Muscle of back (tissue), 11 donors: ENCODE data around the gene LRCH1. TPM values are rescaled to one million over a fixed set of nuclear protein-coding genes. Genes with fewer than 3 reads are reported as not detected.

Experiments
- DNase-seq, 3 donors: peaks; one replicate each; pipeline versions ENCODE4 v3.0.0 to v3.0.0-alpha.2; 2013
- polyA plus RNA-seq, 10 donors: library from polyadenylated mRNA; unstranded; fragments of 120-200 nt; gene quantifications; one replicate each; pipeline ENCODE4 v1.2.1, GENCODE V29; 2013; ENCODE audit not compliant: insufficient read length in 10 of 10

LRCH1 gene
- polyA plus RNA-seq, 10 donors, result 17.4 to 26.1 (median 21.4) TPM

DNA sequence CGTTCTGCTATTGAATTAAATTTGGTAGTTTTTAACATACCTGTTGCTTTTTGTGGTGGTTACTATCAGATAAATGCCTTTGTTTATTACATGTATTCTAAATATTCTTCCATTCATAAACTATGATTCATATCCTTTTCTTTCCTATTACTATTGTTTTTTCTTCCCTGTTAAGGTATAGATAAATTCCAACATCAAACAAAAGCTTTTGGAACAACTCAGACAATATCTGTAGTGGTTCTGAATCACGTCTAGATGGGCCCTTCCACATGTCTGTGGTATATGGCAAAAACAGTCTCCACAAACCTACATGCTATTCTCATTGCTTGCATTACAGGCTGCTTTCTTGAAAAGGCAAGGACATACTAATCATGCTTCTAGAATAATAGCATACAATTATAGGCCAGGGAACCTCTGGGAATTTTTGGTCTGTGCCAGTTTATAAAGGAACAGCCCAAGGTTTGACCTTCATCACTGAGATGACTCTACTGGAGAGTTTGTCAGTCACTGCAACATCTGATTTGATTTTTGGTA, 6.4 kb downstream of the LRCH1 start:
- DNase-seq, result no peak

GRCh38 chr13:46560778-46561177, 7.8 kb downstream of the LRCH1 start:
- DNase-seq, result no peak

GRCh38 chr13:46561286-46561685, 8.3 kb downstream of the LRCH1 start:
- DNase-seq, result no peak

DNA sequence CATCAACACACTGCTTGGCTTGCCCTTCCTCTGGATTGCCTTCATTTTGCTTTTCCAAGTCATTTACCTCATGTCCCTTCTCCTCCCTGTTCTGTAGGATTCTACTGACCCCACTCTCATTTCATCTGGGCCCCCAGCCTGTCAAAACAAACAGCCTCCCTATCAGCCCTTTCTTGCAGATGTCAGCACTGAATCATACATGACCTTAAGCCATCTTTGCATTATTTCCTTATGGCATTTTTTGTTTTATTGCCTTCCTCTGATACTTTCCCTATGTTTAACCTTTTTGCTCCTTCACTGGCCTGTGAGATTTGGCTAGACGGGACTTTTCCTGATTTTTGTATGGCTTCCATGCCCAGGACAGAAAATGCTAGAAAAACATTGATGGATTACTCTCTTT, 8.7 kb downstream of the LRCH1 start:
- no peak for DNase-seq

- no peak for DNase-seq
Measured at GRCh38 chr13:46562152-46562551, 9.2 kb downstream of the LRCH1 start.

- DNase-seq, result no peak
Measured at GRCh38 chr13:46562581-46562980, 9.6 kb downstream of the LRCH1 start.

DNA sequence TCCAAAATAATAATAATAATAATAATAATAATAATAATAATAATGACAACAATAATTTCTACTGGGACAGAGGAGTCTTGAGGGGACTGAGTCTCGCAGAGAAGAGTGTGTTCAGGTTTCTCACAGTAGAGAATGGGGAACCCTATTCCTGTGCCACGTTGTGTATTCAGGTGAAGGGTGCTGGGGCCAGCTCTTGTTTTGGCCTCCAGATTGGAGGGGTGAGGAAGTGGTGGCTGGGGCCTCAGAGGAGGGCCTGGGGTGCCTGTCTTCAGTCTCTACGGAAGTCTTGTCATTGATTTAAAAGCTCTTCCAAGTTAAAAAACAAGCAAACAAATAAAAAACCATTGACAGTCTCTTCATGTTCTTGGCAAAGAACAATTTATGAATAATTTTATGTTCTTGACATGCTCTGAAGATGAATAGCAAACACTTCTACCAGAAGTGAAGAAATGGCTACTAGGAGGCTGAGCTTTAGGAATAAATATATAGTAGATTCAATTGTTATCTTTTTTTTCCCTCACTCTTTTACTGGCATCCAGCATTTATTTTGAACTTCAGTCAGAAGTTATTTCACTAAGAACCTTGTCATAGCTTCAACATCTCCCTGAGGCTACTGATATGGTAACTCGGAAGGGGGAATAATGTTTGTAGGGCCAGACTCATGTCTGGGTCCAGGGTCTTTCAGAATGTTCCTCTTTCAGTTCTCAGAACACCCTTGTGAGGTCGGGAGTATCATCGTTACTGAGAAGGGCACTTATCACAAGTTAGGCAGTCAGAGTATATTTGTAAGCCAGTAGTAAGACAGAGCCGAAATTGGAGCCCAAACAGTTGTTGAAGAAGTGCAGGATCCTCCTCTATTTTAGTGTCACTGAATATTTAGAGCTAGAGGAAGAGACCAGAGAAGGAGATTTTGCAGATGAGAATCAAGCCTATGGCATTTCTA, 13.1 kb downstream of the LRCH1 start:
- DNase-seq, result no peak

DNA sequence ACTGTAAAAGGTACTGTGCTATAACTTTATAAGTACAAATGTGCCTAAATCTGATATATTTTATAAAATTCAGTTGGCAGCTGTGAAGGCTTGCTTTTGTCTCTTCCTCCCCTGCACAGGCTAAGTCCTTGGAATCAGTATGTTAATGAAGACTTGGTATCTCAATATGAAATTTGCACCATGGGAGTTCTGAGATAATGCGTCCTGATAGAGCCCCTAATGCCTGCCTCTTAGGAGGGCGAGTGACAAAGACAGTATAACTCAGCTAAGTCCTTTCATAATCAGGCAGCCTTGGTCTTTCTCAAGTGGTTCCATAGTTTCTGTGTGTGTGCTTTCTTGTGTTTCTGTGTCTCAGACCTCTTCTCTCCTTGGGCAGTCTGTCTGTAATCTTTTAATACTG, 14.7 kb downstream of the LRCH1 start:
- DNase-seq, result no peak

- DNase-seq, result peak in 1 of 3 donors; percentile 40
Measured at GRCh38 chr13:46569456-46569855, 16.5 kb downstream of the LRCH1 start.

DNA sequence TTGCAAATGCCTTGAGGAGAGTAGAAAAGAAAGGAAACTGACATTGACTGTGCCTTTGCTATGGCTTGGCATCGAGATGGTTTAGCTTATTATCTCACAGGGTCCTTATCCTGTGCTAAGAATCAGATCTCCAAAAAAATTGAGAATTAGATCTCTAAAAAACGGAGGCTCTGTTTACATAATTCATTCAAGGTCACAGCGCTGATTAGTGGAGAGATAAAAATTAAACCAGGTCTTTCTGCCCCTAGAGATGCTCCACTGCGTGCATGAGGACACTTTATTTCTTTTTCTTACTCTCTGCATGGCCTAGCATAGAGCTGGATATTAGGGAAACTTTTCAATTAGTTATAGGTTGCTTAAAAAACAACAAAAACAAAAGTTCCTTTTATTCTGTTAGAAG, 17.3 kb downstream of the LRCH1 start:
- DNase-seq, result no peak

DNA sequence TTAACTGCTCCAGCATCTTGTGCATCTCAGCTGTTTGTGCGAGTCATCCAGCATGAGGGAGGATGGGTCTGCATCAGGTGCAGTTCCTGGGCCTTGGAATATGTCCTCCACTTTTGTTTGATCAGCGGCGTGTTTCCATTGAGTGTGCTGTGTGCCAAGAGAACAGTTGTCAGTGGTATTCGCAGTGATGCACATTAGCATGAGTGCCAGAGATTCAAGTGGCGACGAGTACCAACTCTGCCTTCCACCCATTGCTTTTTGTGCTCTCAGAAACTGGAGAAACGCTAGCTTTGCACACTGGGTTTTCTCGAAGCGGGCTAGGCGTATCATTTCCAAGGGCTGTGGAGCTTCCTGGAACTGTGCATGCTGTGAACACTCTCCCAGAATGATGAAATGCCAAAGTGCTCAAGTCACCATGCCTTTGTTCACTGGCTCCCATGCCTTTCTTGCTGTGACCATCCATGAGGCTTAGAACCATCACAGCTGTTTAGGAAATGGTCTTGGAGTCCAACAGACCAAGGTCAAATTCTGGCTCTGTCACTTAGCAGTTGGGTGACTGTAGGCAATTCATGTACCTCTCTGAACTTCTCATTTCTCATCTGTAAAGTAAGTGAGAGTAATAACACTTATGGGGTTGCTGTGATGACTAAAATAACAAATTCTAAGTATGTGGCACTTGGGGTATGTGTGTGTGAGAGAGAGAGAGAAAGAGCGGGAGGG, 18.4 kb downstream of the LRCH1 start:
- peak; percentile 51 to 67 (median 63) for DNase-seq

GRCh38 chr13:46571909-46572595, 19.1 kb downstream of the LRCH1 start:
- DNase-seq, result peak in 1 of 3 donors; percentile 50

DNA sequence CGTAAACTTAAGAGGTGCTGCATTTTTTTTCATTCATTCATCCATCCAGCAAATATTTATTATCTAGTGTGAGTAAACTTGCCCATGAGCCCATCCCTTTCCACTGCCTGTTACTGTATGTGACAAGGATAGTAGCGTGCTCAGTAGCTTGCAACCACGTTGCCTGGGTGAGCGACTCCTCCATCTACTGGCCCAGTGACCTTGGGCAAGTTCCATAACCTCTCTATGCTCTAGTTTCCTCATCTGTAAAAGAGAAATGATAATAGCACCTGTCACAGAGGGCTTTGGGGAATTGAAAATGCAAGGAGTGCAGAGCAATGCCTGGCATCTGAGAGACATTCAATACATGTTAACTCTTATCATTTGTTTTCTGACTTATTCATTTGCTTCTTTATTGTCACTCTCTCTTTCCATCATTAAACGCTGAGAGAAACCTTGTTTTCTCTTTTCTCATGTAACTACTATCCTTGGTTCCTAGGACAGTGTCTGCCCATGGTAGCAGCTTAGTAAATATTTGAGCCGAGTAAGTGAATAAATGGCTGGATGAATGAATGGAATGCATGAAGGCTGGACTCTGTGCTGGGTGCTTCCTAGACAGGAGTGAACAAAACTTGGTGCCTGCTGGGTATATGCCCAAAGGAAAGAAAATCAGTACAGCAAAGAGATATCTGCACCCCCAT, 19.9 kb downstream of the LRCH1 start:
- DNase-seq, result no peak

GRCh38 chr13:46575301-46575771, 22.4 kb downstream of the LRCH1 start:
- DNase-seq, result peak; percentile 35 to 86 (median 69)

DNA sequence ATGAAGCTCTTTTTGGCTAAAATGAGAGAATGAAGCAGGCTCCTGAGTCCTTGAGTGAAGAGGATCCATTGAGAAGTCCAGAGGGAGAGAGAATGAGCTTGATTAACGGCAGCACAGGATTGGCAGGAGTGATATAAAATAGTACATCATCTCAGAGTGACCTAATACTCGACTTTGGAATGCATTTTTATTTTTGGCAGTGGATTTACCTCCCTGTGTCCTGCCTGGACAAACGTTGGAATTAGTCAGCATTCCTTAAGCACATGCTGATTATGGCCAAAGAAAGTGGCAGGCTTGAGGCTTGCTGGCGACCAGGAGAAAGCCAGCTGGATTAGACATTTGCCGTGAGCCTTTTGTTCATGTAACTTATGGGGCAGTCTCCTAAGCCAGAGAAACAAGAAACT, 22.9 kb downstream of the LRCH1 start:
- DNase-seq, result peak; percentile 80 to 92 (median 84)

DNA sequence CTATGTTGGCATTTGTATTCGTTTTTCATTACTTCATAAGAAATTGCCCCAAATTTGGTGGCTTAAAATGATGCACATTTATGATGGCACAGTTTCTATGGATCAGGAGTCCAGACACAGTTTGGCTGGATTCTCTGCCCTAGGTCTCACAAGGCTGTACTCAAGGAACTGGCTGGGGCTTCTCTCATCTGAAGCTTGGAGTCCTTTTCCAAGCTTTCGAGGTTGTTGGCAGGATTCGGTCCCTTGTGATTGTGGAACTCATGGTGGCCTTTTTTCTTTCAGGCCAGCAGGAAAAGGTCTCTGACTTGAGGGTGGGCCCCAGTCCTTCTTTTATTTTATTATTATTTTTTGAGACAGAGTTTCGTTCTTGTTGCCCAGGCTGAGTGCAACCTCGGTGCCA, 23.8 kb downstream of the LRCH1 start:
- no peak for DNase-seq

DNA sequence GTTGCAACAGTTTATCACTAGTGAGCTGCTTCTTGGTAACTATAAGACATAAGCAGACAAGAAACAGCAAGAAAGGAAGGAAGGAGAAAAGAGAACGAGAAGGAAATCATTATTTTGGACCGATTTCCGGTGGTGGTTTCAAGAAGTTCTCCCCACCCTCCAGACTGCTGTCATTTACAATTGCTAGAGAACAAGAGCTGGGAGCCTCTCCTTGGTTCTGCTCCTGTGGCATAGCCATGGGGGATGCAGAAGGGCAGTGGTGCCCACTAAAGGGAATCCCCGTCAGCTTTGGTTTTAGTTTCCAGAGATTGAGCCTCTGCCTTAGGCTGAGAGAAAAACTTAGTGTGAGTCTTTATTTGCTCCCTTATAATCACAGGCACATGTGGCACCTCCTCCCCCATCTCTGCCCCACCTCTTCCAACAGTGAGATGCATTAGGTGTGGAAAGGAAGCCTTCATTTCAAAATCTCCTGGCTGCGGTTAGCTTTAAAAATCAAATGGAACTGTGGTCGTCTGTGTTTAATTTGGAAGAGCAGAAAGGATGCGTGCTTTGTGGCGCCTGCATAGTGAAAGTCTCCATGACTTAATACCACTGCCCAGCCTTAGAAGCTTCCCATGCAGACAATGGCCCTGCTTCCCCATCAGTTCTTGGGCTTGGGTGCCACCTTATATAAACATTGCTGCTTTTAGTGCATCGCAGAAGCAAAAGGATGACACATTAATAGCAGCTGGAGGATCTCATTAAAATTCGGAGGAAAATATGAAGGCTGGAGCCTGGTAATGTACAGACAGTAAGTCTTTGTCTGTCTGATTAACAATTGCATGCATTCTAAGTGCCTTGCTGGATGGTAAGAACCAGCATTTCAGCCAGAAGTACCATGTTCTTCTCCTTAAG, 25.0 kb downstream of the LRCH1 start:
- DNase-seq, result peak in 1 of 3 donors; percentile 42

- peak in 1 of 3 donors; percentile 48 for DNase-seq
Measured at GRCh38 chr13:46578590-46578975, 25.6 kb downstream of the LRCH1 start.

DNA sequence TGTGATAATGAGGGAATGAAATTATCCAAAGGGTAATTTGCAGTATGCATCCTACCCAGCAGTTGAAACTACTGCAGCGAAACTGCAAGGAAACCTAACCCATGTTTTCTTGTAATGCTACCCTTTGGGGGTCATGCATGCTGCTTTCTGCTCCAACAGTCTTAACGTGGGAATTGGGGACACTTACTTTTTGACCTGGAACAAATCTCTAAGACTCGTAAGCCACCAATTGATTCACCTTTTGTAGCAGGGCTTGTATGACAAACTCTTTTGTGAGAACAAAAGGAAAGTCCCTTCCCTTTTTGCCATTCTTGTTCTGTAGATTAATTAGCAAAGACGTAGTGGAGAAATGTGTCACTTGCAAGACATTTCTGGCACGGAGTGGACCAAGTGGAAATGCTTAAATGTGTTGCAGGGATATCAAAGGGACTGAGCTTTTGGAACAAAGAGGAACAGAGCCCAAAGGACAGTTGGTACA, 27.4 kb downstream of the LRCH1 start:
- DNase-seq, result no peak

GRCh38 chr13:46582190-46582589, 29.2 kb downstream of the LRCH1 start:
- no peak for DNase-seq
